Measurements from ENCODE around the gene ZNF423. TPM values are rescaled to one million over a fixed set of nuclear protein-coding genes. Genes with fewer than 3 reads are reported as not detected.

ZNF423 gene
- total and polyA plus RNA-seq, 4 donors = 1.1 to 14.8 (median 3.3) TPM

DNA sequence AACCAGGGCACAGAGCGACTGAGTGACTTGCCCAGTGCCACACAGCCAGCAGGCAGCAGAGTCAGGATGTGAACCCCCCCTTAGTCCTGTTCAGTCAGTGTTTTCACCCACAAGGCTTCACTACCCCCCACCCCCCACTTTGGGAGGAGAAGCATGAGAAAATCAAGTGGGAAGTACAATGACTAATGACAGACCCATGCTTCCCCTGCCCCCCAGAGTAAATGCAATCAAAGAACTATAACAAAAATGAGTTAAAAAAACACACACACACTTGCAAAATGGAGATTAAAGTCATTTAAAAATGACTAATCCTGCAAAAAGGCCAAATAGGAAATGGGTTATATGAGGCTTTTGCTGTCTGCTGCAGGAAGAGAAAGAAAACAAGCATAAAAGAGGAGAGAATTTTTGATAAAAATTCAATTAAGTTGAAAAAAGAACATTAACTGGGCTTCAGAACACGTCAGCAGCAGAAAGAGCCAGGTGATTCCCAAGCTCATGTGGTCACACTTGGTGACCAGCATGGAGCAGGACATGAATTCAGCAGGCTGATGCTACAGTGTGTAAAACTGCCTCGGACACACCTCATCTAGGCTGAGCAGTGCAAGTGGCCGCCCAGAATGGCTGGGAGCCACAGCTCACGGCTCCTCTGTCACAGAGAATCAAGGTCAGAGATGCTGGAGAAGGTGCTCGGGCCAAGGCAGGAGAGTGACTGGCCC, 212.3 kb downstream of the ZNF423 start:
- TF ChIP-seq, protein P1, sequence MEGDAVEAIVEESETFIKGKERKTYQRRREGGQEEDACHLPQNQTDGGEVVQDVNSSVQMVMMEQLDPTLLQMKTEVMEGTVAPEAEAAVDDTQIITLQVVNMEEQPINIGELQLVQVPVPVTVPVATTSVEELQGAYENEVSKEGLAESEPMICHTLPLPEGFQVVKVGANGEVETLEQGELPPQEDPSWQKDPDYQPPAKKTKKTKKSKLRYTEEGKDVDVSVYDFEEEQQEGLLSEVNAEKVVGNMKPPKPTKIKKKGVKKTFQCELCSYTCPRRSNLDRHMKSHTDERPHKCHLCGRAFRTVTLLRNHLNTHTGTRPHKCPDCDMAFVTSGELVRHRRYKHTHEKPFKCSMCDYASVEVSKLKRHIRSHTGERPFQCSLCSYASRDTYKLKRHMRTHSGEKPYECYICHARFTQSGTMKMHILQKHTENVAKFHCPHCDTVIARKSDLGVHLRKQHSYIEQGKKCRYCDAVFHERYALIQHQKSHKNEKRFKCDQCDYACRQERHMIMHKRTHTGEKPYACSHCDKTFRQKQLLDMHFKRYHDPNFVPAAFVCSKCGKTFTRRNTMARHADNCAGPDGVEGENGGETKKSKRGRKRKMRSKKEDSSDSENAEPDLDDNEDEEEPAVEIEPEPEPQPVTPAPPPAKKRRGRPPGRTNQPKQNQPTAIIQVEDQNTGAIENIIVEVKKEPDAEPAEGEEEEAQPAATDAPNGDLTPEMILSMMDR (IDR thresholded peaks at IDR 0.05; ENCODE audit: control extremely low read depth, extremely low read depth) = no peak
- Histone ChIP-seq H3K27ac (ENCODE audit: low read depth in 1 of 2, low read length in 1 of 2) (no peak overlapping the region), H3K9me3 (ENCODE audit: control insufficient read depth in 4 of 4, insufficient read depth in 3 of 4, low read length in 3 of 4) (peaks cover 0 to 10% (median 3%) of the 10 kb centered on the region in 4 donors), H3K9ac (ENCODE audit: insufficient read depth in 1 of 2, low read length in 2 of 2) (no peak overlapping the region), H3K4me1 (ENCODE audit: control insufficient read depth in 5 of 5, insufficient read depth in 5 of 5, low read length in 5 of 5) (peaks cover 4 to 39% (median 25%) of the 10 kb centered on the region in 5 donors), H3K27me3 (ENCODE audit: control insufficient read depth in 3 of 3, insufficient read depth in 3 of 3, low read length in 2 of 3) (no peaks in the 10 kb centered on the region), H3K36me3 (ENCODE audit: control insufficient read depth in 4 of 4, insufficient read depth in 4 of 4, low read length in 4 of 4) (no peaks in the 10 kb centered on the region), H3K4me3 (no peak overlapping the region)
- ATAC-seq (ENCODE audit: insufficient read depth, low FRiP score) (no peak), DNase-seq (peak in 1 of 3 donors; percentile 25)
- WGBS, 2 donors = 76 to 81% methylated on average over 6 of the region's 6 CpGs

DNA sequence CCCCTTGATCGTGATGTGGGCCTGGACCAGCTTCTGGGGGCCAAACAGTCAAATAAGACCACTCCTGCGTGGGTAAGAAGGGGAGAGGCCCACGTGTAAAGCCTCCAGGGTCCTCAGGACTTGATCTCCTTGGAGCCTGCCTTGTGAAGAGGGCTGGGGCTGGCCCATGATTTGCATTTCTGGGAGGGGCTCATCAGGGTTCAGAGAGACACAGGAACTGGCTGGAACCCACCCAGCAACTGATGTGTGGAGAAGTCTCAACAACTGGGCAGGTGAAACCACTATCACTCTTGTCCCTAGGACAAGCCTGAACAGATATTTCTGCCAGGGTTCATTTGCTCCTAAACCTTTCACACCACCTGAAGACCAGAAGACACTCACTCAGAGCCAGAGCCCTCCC, 214.7 kb downstream of the ZNF423 start:
- Histone ChIP-seq H3K36me3 (ENCODE audit: control insufficient read depth in 4 of 4, insufficient read depth in 4 of 4, low read length in 4 of 4) (peaks cover 0 to 15% (median 8%) of the 10 kb centered on the region in 4 donors), H3K27me3 (ENCODE audit: control insufficient read depth in 3 of 3, insufficient read depth in 3 of 3, low read length in 2 of 3) (no peaks in the 10 kb centered on the region), H3K4me1 (ENCODE audit: control insufficient read depth in 5 of 5, insufficient read depth in 5 of 5, low read length in 5 of 5) (peaks cover 4 to 53% (median 34%) of the 10 kb centered on the region in 5 donors), H3K9me3 (ENCODE audit: control insufficient read depth in 4 of 4, insufficient read depth in 3 of 4, low read length in 3 of 4) (peaks cover 0 to 2% (median 0%) of the 10 kb centered on the region in 4 donors), H3K27ac (ENCODE audit: low read depth in 1 of 2, low read length in 1 of 2) (no peak overlapping the region), H3K9ac (ENCODE audit: insufficient read depth in 1 of 2, low read length in 2 of 2) (no peak overlapping the region), H3K4me3 (no peak overlapping the region)
- no peak for DNase-seq
- TF ChIP-seq, protein P1 (IDR thresholded peaks at IDR 0.05; ENCODE audit: control extremely low read depth, extremely low read depth) = no peak
- 80 to 82% methylated on average over 3 of the region's 3 CpGs for WGBS, 2 donors
- no peak for ATAC-seq (ENCODE audit: insufficient read depth, low FRiP score)

DNA sequence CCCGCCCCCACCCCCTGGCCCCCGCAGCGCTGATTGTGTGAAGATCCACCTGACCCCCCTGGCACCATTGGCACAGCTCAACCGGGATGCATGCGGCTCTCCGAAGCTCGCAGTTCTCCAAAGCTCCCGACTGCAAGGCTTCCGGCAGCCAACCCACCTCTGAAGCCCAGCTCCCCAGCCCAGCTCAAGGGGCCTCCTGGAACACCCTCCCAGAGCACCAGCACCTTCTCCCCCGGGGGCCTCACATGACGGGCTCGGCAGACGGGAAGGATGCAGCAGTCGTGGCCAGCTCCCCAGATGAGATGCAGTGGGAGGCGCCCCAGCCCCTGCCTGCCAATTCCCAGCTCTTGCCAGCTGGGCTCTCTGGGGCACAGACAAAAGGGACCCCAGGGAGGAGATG, 215.3 kb downstream of the ZNF423 start:
- Histone ChIP-seq H3K4me1 (ENCODE audit: control insufficient read depth in 5 of 5, insufficient read depth in 5 of 5, low read length in 5 of 5) (peaks cover 4 to 53% (median 34%) of the 10 kb centered on the region in 5 donors), H3K9ac (ENCODE audit: insufficient read depth in 1 of 2, low read length in 2 of 2) (no peak overlapping the region), H3K27me3 (ENCODE audit: control insufficient read depth in 3 of 3, insufficient read depth in 3 of 3, low read length in 2 of 3) (no peaks in the 10 kb centered on the region), H3K27ac (ENCODE audit: low read depth in 1 of 2, low read length in 1 of 2) (no peak overlapping the region), H3K4me3 (no peak overlapping the region), H3K36me3 (ENCODE audit: control insufficient read depth in 4 of 4, insufficient read depth in 4 of 4, low read length in 4 of 4) (peaks cover 0 to 21% (median 11%) of the 10 kb centered on the region in 4 donors), H3K9me3 (ENCODE audit: control insufficient read depth in 4 of 4, insufficient read depth in 3 of 4, low read length in 3 of 4) (peaks cover 0 to 2% (median 0%) of the 10 kb centered on the region in 4 donors)
- 50 to 52% methylated on average over 15 of the region's 15 CpGs for WGBS, 2 donors
- TF ChIP-seq, protein P1 (IDR thresholded peaks at IDR 0.05; ENCODE audit: control extremely low read depth, extremely low read depth) = no peak
- DNase-seq = peak; percentile 56 to 61 (median 59)
- ATAC-seq (ENCODE audit: insufficient read depth, low FRiP score) = no peak

Data from lung (tissue), 12 donors.